ENCODE results near the gene SRSF8. TPM values are rescaled to one million over a fixed set of nuclear protein-coding genes. Genes with fewer than 3 reads are reported as not detected.
A peak's percentile ranks its signal among the peaks of the same experiment; 100 is the strongest.

Gene SRSF8
- total RNA-seq, 2 donors from 2014 or later: 16.3 to 20.1 TPM

DNA sequence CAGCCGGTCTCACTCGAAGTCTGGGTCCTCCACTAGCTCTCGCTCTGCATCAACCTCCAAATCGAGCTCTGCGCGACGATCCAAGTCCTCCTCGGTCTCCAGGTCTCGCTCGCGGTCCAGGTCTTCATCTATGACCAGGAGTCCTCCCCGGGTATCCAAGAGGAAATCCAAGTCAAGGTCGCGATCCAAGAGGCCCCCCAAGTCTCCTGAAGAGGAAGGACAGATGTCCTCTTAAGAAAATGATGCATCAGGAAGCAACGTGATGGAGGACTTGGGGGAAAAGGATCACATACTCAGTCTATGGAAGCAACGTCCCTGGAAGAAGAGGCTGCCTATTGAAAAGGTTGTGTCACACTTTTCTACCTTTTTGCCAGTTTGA lies 1.1 kb downstream of the SRSF8 start:
- TF ChIP-seq, protein P1, sequence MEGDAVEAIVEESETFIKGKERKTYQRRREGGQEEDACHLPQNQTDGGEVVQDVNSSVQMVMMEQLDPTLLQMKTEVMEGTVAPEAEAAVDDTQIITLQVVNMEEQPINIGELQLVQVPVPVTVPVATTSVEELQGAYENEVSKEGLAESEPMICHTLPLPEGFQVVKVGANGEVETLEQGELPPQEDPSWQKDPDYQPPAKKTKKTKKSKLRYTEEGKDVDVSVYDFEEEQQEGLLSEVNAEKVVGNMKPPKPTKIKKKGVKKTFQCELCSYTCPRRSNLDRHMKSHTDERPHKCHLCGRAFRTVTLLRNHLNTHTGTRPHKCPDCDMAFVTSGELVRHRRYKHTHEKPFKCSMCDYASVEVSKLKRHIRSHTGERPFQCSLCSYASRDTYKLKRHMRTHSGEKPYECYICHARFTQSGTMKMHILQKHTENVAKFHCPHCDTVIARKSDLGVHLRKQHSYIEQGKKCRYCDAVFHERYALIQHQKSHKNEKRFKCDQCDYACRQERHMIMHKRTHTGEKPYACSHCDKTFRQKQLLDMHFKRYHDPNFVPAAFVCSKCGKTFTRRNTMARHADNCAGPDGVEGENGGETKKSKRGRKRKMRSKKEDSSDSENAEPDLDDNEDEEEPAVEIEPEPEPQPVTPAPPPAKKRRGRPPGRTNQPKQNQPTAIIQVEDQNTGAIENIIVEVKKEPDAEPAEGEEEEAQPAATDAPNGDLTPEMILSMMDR (conservative IDR thresholded peaks at IDR 0.05): no peak
- Mint-ChIP-seq H3K36me3 (ENCODE audit: low read depth) (no peaks in the 10 kb centered on the region), H3K27ac (peak overlapping the region; percentile 92), H3K4me3 (peak overlapping the region; percentile 90), H3K27me3 (ENCODE audit: insufficient read depth) (peaks cover 5% of the 10 kb centered on the region), H3K4me1 (peaks cover 10% of the 10 kb centered on the region), H3K9me3 (no peaks in the 10 kb centered on the region)
- Histone ChIP-seq H3K4me1 (ENCODE audit: control insufficient read depth, insufficient read depth, low read length) (no peaks in the 10 kb centered on the region), H3K9me3 (ENCODE audit: control insufficient read depth, low read length) (no peaks in the 10 kb centered on the region), H3K27ac (ENCODE audit: low read depth, low read length) (peak overlapping the region; percentile 76), H3K36me3 (ENCODE audit: control insufficient read depth, insufficient read depth, low read length) (no peaks in the 10 kb centered on the region), H3K9ac (ENCODE audit: extremely low read depth, low read length, poor library complexity, severe bottlenecking) (peak overlapping the region; percentile 81), H3K4me3 (ENCODE audit: low read length) (peak overlapping the region; percentile 99), H3K27me3 (ENCODE audit: control insufficient read depth, insufficient read depth, low read length, poor library complexity, severe bottlenecking) (peaks cover 4% of the 10 kb centered on the region)
- DNase-seq: no peak
- WGBS, 2 experiments (ENCODE audit: insufficient coverage in 1 of 2, insufficient read length in 1 of 2): 1% methylated on average over 10 to 16 of the region's 16 CpGs

GRCh38 chr11:95068549-95068948 lies 1.8 kb downstream of the SRSF8 start:
- TF ChIP-seq, protein P1 (conservative IDR thresholded peaks at IDR 0.05): no peak
- Mint-ChIP-seq H3K36me3 (ENCODE audit: low read depth) (no peaks in the 10 kb centered on the region), H3K4me1 (peaks cover 10% of the 10 kb centered on the region), H3K4me3 (peak overlapping the region; percentile 90), H3K27me3 (ENCODE audit: insufficient read depth) (peaks cover 2% of the 10 kb centered on the region), H3K27ac (peak overlapping the region; percentile 9), H3K9me3 (no peaks in the 10 kb centered on the region)
- no peaks in the 10 kb centered on the region for H3K4me1 ChIP-seq (ENCODE audit: control insufficient read depth, insufficient read depth, low read length)
- WGBS, 2 experiments (ENCODE audit: insufficient coverage in 1 of 2, insufficient read length in 1 of 2): 54 to 59% methylated on average over 2 to 5 of the region's 5 CpGs
- H3K27me3 ChIP-seq (ENCODE audit: control insufficient read depth, insufficient read depth, low read length, poor library complexity, severe bottlenecking): no peaks in the 10 kb centered on the region
- H3K36me3 ChIP-seq (ENCODE audit: control insufficient read depth, insufficient read depth, low read length): no peaks in the 10 kb centered on the region
- no peak overlapping the region for H3K27ac ChIP-seq (ENCODE audit: low read depth, low read length)
- DNase-seq: peak; percentile 65
- H3K4me3 ChIP-seq (ENCODE audit: low read length): peak overlapping the region; percentile 99
- peak overlapping the region; percentile 81 for H3K9ac ChIP-seq (ENCODE audit: extremely low read depth, low read length, poor library complexity, severe bottlenecking)
- no peaks in the 10 kb centered on the region for H3K9me3 ChIP-seq (ENCODE audit: control insufficient read depth, low read length)

DNA sequence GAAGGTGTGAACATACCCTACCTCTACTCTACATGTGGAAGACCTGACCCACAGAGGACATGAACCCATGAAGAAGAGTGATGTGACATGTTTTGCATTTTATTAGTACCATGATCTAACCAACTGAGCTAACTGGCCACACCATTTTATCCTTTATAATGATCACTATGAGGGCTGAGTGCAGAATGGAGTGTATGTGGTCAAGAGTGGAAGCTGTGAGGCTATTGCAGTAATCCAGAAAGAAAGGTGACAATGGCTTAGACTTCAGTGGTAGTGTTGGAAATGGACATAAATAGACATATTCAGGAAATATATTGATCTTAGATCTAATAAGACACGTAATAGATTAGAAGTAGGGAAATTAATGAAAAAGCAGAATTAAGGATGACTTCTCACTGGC lies 3.8 kb downstream of the SRSF8 start:
- no peaks in the 10 kb centered on the region for H3K27me3 Mint-ChIP-seq (ENCODE audit: insufficient read depth)
- H3K9me3 Mint-ChIP-seq: no peaks in the 10 kb centered on the region
- TF ChIP-seq, protein P1 (conservative IDR thresholded peaks at IDR 0.05): no peak
- DNase-seq: no peak
- H3K4me1 Mint-ChIP-seq: peaks cover 12% of the 10 kb centered on the region
- Histone ChIP-seq H3K27me3 (ENCODE audit: control insufficient read depth, insufficient read depth, low read length, poor library complexity, severe bottlenecking) (no peaks in the 10 kb centered on the region), H3K27ac (ENCODE audit: low read depth, low read length) (no peak overlapping the region), H3K9me3 (ENCODE audit: control insufficient read depth, low read length) (no peaks in the 10 kb centered on the region), H3K9ac (ENCODE audit: extremely low read depth, low read length, poor library complexity, severe bottlenecking) (no peak overlapping the region), H3K36me3 (ENCODE audit: control insufficient read depth, insufficient read depth, low read length) (no peaks in the 10 kb centered on the region), H3K4me1 (ENCODE audit: control insufficient read depth, insufficient read depth, low read length) (no peaks in the 10 kb centered on the region), H3K4me3 (ENCODE audit: low read length) (no peak overlapping the region)
- no peak overlapping the region for H3K4me3 Mint-ChIP-seq
- 96 to 100% methylated on average over 1 of the region's 1 CpG for WGBS, 2 experiments (ENCODE audit: insufficient coverage in 1 of 2, insufficient read length in 1 of 2)
- no peaks in the 10 kb centered on the region for H3K36me3 Mint-ChIP-seq (ENCODE audit: low read depth)
- H3K27ac Mint-ChIP-seq: no peak overlapping the region
